RPMI7951 (cell line): ENCODE data around the gene KCNK15. TPM values are rescaled to one million over a fixed set of nuclear protein-coding genes. Genes with fewer than 3 reads are reported as not detected.
"Not testable (repeated sequence)": the region's sequence is repeated elsewhere in the genome, so short reads cannot be mapped to it uniquely, and the experiment has no call there.

Experiments used
- DNase-seq: peaks from one replicate; pipeline ENCODE4 v3.0.0-alpha.2; 2012; ENCODE audit warnings: low read depth
- total RNA-seq: library from RNA; depleted of rRNA; stranded (reverse); fragments of >200 nt; shearing (Covaris generic); gene quantifications from 2 replicates; pipeline ENCODE4 v1.2.3, GENCODE V29; 2014

KCNK15 gene
- total RNA-seq, 1 experiment from 2014 or later: not detected

GRCh38 chr20:44758247-44759101, 12.8 kb downstream of the KCNK15 start:
- no peak for DNase-seq

GRCh38 chr20:44759595-44759994, 13.9 kb downstream of the KCNK15 start:
- DNase-seq: no peak

GRCh38 chr20:44761423-44761822, 15.8 kb downstream of the KCNK15 start:
- DNase-seq: no peak

GRCh38 chr20:44762466-44763140, 16.9 kb downstream of the KCNK15 start:
- DNase-seq: no peak

GRCh38 chr20:44763798-44764197, 18.1 kb downstream of the KCNK15 start:
- not testable (repeated sequence) for DNase-seq

- DNase-seq: no peak
These were observed 19.4 kb downstream of the KCNK15 start for GRCh38 chr20:44765091-44765490.

- DNase-seq: no peak
These were observed 20.2 kb downstream of the KCNK15 start for GRCh38 chr20:44765701-44766347.

GRCh38 chr20:44768256-44768655, 22.6 kb downstream of the KCNK15 start:
- no peak for DNase-seq

GRCh38 chr20:44768854-44769480, 23.3 kb downstream of the KCNK15 start:
- no peak for DNase-seq

GRCh38 chr20:44769481-44769863, 23.8 kb downstream of the KCNK15 start:
- no peak for DNase-seq

GRCh38 chr20:44770484-44771171, 25.0 kb downstream of the KCNK15 start:
- no peak for DNase-seq

- no peak for DNase-seq
These were observed 25.5 kb downstream of the KCNK15 start for GRCh38 chr20:44771172-44771535.

- no peak for DNase-seq
These were observed 27.0 kb downstream of the KCNK15 start for GRCh38 chr20:44772636-44773035.

- DNase-seq: no peak
These were observed 27.6 kb downstream of the KCNK15 start for GRCh38 chr20:44773070-44773829.

GRCh38 chr20:44776980-44777379, 31.3 kb downstream of the KCNK15 start:
- peak; percentile 43 for DNase-seq

- DNase-seq: peak; percentile 63
These were observed 34.6 kb downstream of the KCNK15 start for GRCh38 chr20:44780226-44780625.

- DNase-seq: no peak
These were observed 35.5 kb downstream of the KCNK15 start for GRCh38 chr20:44781118-44781517.

GRCh38 chr20:44781791-44782190, 36.1 kb downstream of the KCNK15 start:
- DNase-seq: no peak

GRCh38 chr20:44784688-44785087, 39.0 kb downstream of the KCNK15 start:
- no peak for DNase-seq

GRCh38 chr20:44785768-44786167, 40.1 kb downstream of the KCNK15 start:
- peak; percentile 35 for DNase-seq

- no peak for DNase-seq
These were observed 41.6 kb downstream of the KCNK15 start for GRCh38 chr20:44787299-44787698.
